ENCODE measurements around the gene PABPC1L2A. TPM values are rescaled to one million over a fixed set of nuclear protein-coding genes. Genes with fewer than 3 reads are reported as not detected.
A peak's percentile ranks its signal among the peaks of the same experiment; 100 is the strongest.
"Not testable (repeated sequence)": the region's sequence is repeated elsewhere in the genome, so short reads cannot be mapped to it uniquely, and the experiment has no call there.

Gene PABPC1L2A
- not detected for total RNA-seq
- not detected for polyA plus RNA-seq (ENCODE audit: insufficient read depth, low read depth, low replicate concordance)
- long read RNA-seq, donor 1: 0 reads
- long read RNA-seq, donor 2: 0 reads
- long read RNA-seq, donor 3: 0 reads
- long read RNA-seq, donor 4: 0 reads
- long read RNA-seq, donor 5: 0 reads
- long read RNA-seq, donor 6: 0 reads
- long read RNA-seq, donor 7: 0 reads
- long read RNA-seq, donor 8: 0 reads
- long read RNA-seq, donor 9: 0 reads
- long read RNA-seq, donor 10: 0 reads

DNA sequence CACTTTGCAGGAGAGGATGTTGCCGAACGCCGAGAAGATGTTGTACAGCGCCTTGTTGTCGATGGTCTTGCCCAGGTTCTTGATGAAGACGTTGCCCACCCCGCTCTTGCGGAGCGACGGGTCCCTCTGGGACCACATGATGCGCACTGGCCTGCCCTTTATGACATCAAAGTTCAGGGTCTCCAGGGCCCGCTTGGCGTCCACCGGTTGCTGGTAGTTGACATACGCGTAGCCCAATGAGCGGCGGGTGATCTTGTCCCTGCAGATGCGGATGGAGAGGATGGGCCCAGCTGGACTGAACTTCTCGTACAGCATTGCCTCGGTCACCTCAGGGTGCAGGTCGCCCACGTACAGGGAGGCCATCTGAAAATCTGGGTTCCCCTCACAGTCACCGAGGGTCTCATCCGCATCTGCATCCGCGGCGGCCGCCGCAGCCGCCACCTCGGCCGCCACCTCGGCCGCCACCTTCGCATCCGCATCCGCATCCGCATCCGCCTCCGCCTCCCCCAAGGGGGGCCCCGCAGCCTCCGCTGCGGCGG is at the start of gene PABPC1L2A:
Gene PABPC1L2A, minus strand, starts transcription at position 489 of the 539 bp plus-strand sequence. Its CDS starts 126 bp downstream, at position 363.
- DNase-seq; intact Hi-C loops (cut with DNase I); H3K27me3 ChIP-seq (ENCODE audit: control insufficient read depth, insufficient read depth, low read length); H3K9me3 ChIP-seq (ENCODE audit: control insufficient read depth in 2 of 3, insufficient read depth in 1 of 3, low read length in 3 of 3); H3K27ac ChIP-seq (ENCODE audit: low read depth in 2 of 2, low read length in 2 of 2); FAIRE-seq; H3K9ac ChIP-seq (ENCODE audit: low read length in 3 of 3); H3K4me3 ChIP-seq (ENCODE audit: low read length in 3 of 3); H3K36me3 ChIP-seq (ENCODE audit: control insufficient read depth in 2 of 3, insufficient read depth in 3 of 3, low read length in 3 of 3); H3K4me1 ChIP-seq (ENCODE audit: control insufficient read depth in 2 of 3, insufficient read depth in 2 of 3, low read depth in 1 of 3, low read length in 3 of 3): not testable (repeated sequence)

DNA sequence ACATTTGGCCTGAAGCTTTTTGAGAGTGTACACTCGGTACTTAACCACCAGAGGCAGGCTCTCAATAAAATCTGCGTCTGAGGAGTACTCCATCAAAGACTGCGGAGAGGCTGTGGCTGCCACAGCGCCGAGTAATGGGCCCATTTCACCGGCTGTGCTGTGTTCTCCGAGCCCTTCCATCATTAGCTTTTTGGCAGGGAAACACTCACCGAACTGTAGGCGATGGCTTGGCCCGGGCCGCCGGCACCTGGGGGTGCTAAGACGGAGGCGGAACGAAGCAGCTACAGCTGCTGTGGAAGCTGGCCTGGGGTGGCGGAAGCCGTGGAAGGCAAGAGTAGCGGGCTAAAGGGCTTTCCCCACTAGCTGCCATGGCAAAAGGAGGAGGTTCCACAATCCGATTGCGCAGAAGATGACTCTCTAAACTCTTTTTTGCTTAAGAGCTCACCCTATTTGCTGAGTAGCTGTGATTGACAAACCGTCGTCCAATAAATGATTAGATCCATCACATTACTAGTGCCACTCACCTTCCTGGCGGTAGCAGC is 48.5 kb upstream of the PABPC1L2A start:
- Histone ChIP-seq H3K9me3 (ENCODE audit: control insufficient read depth in 2 of 3, insufficient read depth in 1 of 3, low read length in 3 of 3) (no peaks in the 10 kb centered on the region), H3K4me1 (ENCODE audit: control insufficient read depth in 2 of 3, insufficient read depth in 2 of 3, low read depth in 1 of 3, low read length in 3 of 3) (no peaks in the 10 kb centered on the region), H3K4me3 (ENCODE audit: low read length in 3 of 3) (peak overlapping the region in 2 of 3 donors; percentile 34 to 35), H3K36me3 (ENCODE audit: control insufficient read depth in 2 of 3, insufficient read depth in 3 of 3, low read length in 3 of 3) (no peaks in the 10 kb centered on the region), H3K27me3 (ENCODE audit: control insufficient read depth, insufficient read depth, low read length) (no peaks in the 10 kb centered on the region), H3K27ac (ENCODE audit: low read depth in 2 of 2, low read length in 2 of 2) (no peak overlapping the region), H3K9ac (ENCODE audit: low read length in 3 of 3) (no peak overlapping the region)
- FAIRE-seq (no peak), DNase-seq (peak in 3 of 5 donors; percentile 25 to 54 (median 38))
- TF ChIP-seq, protein P1, sequence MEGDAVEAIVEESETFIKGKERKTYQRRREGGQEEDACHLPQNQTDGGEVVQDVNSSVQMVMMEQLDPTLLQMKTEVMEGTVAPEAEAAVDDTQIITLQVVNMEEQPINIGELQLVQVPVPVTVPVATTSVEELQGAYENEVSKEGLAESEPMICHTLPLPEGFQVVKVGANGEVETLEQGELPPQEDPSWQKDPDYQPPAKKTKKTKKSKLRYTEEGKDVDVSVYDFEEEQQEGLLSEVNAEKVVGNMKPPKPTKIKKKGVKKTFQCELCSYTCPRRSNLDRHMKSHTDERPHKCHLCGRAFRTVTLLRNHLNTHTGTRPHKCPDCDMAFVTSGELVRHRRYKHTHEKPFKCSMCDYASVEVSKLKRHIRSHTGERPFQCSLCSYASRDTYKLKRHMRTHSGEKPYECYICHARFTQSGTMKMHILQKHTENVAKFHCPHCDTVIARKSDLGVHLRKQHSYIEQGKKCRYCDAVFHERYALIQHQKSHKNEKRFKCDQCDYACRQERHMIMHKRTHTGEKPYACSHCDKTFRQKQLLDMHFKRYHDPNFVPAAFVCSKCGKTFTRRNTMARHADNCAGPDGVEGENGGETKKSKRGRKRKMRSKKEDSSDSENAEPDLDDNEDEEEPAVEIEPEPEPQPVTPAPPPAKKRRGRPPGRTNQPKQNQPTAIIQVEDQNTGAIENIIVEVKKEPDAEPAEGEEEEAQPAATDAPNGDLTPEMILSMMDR (IDR thresholded peaks at IDR 0.05; ENCODE audit: borderline replicate concordance, extremely low read depth, insufficient read depth): no peak
- intact Hi-C loops (cut with DNase I): no loop called here

DNA sequence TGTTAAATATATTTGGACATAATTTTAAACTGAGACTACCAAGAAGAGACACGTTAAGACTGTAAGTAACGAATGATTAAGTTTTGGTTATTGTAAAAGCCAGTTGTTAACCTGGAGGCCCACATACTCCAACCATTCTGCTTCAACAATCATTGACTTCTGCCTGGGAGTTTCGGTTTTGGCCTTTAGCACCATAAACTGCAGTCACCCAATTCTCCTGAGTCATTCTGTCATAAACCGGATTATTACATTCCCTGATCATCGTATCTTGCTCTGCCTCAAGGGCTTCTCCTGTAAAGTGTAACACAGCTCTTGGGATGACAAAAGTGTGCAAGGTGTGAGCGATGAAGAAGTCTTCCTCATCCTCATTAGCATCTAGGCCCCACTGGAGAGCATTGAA is 46.9 kb upstream of the PABPC1L2A start:
- DNase-seq: no peak
- Histone ChIP-seq H3K27me3 (ENCODE audit: control insufficient read depth, insufficient read depth, low read length) (no peaks in the 10 kb centered on the region), H3K36me3 (ENCODE audit: control insufficient read depth in 2 of 3, insufficient read depth in 3 of 3, low read length in 3 of 3) (no peaks in the 10 kb centered on the region), H3K4me3 (ENCODE audit: low read length in 3 of 3) (no peak overlapping the region), H3K4me1 (ENCODE audit: control insufficient read depth in 2 of 3, insufficient read depth in 2 of 3, low read depth in 1 of 3, low read length in 3 of 3) (no peaks in the 10 kb centered on the region), H3K9ac (ENCODE audit: low read length in 3 of 3) (no peak overlapping the region), H3K27ac (ENCODE audit: low read depth in 2 of 2, low read length in 2 of 2) (no peak overlapping the region), H3K9me3 (ENCODE audit: control insufficient read depth in 2 of 3, insufficient read depth in 1 of 3, low read length in 3 of 3) (no peaks in the 10 kb centered on the region)
- TF ChIP-seq, protein P1 (IDR thresholded peaks at IDR 0.05; ENCODE audit: borderline replicate concordance, extremely low read depth, insufficient read depth): no peak
- intact Hi-C loops (cut with DNase I): no loop called here
- no peak for FAIRE-seq

DNA sequence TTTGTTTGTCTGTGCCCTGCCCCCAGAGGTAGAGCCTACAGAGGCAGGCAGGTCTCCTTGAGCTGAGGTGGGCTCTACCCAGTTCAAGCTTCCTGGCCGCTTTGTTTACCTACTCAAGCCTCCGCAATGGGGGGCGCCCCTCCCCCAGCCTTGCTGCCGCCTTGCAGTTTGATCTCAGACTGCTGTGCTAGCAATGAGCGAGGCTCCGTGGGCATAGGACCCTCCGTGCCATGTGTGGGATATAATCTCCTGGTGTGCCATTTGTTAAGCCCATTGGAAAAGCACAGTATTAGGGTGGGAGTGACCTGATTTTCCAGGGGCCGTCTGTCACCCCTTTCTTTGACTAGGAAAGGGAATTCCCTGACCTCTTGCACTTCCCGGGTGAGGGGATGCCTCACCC is 20.2 kb upstream of the PABPC1L2A start:
- intact Hi-C loops (cut with DNase I); H3K27me3 ChIP-seq (ENCODE audit: control insufficient read depth, insufficient read depth, low read length); H3K9me3 ChIP-seq (ENCODE audit: control insufficient read depth in 2 of 3, insufficient read depth in 1 of 3, low read length in 3 of 3); H3K4me3 ChIP-seq (ENCODE audit: low read length in 3 of 3); FAIRE-seq; H3K27ac ChIP-seq (ENCODE audit: low read depth in 2 of 2, low read length in 2 of 2); H3K4me1 ChIP-seq (ENCODE audit: control insufficient read depth in 2 of 3, insufficient read depth in 2 of 3, low read depth in 1 of 3, low read length in 3 of 3); DNase-seq; H3K9ac ChIP-seq (ENCODE audit: low read length in 3 of 3); H3K36me3 ChIP-seq (ENCODE audit: control insufficient read depth in 2 of 3, insufficient read depth in 3 of 3, low read length in 3 of 3): not testable (repeated sequence)

DNA sequence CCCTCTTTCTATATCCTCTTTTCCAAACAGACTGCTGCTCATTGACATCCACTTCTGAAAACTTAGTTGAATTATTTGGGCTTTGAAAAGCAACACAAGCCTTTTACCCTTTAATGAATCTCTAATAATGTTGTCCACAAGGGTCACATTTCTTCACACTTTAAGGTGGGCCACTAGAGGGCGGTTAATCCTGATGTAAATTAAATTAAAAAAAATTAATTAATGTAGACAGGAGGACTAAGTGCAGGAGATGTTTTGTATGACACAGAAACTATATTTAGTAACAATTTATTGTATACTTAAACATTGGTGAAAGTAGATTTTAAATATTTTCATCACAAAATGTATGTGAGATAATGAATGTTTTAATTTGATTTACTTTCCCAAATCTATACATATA is 7.5 kb upstream of the PABPC1L2A start:
- H3K4me3 ChIP-seq (ENCODE audit: low read length in 3 of 3); H3K27me3 ChIP-seq (ENCODE audit: control insufficient read depth, insufficient read depth, low read length); DNase-seq; H3K9ac ChIP-seq (ENCODE audit: low read length in 3 of 3); H3K36me3 ChIP-seq (ENCODE audit: control insufficient read depth in 2 of 3, insufficient read depth in 3 of 3, low read length in 3 of 3); H3K27ac ChIP-seq (ENCODE audit: low read depth in 2 of 2, low read length in 2 of 2); H3K9me3 ChIP-seq (ENCODE audit: control insufficient read depth in 2 of 3, insufficient read depth in 1 of 3, low read length in 3 of 3); intact Hi-C loops (cut with DNase I); H3K4me1 ChIP-seq (ENCODE audit: control insufficient read depth in 2 of 3, insufficient read depth in 2 of 3, low read depth in 1 of 3, low read length in 3 of 3): not testable (repeated sequence)
- peak; percentile 84 for FAIRE-seq

DNA sequence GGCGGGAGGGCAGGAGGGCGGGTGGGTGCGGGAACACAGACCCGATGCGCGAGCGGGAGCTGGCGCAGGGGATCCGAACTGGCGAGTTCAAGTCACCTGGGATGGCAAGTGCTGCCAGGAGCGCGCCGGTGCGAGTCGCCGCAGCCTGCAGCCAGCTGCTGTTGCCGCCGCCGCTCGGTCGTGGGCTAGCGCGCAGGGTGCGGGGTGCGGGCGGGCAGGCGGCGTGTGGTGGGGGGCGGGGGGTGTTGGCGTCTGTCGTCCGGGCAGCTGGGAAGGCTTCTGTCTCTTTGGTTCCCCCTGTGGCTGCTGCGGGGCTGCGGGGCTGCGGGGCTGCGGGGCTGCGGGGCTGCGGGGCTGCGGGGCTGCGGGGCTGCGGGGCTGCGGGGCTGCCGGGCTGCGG is 572 bp upstream of the PABPC1L2A start:
- intact Hi-C loops (cut with DNase I); H3K9me3 ChIP-seq (ENCODE audit: control insufficient read depth in 2 of 3, insufficient read depth in 1 of 3, low read length in 3 of 3); H3K27me3 ChIP-seq (ENCODE audit: control insufficient read depth, insufficient read depth, low read length); H3K4me3 ChIP-seq (ENCODE audit: low read length in 3 of 3); H3K4me1 ChIP-seq (ENCODE audit: control insufficient read depth in 2 of 3, insufficient read depth in 2 of 3, low read depth in 1 of 3, low read length in 3 of 3); H3K27ac ChIP-seq (ENCODE audit: low read depth in 2 of 2, low read length in 2 of 2); H3K9ac ChIP-seq (ENCODE audit: low read length in 3 of 3); FAIRE-seq; DNase-seq; H3K36me3 ChIP-seq (ENCODE audit: control insufficient read depth in 2 of 3, insufficient read depth in 3 of 3, low read length in 3 of 3): not testable (repeated sequence)

DNA sequence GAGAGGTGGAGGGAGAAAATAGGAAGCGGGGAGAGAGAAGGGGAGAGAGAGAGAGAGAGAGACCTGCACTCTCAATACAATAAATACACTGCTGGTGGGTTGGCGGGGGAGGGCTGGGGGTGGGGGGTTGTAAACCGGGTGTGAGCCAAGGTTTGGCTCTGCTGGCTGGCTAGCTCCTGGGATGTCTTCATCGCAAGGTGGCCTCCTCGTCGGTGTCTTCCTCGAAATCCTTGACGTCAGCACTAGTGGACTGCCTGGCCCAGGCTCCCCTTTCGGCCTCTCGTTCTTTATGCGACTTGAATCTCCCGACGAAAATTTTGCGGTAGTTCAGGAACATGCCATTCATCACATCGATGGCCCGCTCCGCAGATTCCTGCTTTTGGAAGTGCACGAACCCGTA is 715 bp downstream of the PABPC1L2A start:
- intact Hi-C loops (cut with DNase I); DNase-seq; H3K9ac ChIP-seq (ENCODE audit: low read length in 3 of 3); H3K27ac ChIP-seq (ENCODE audit: low read depth in 2 of 2, low read length in 2 of 2); H3K9me3 ChIP-seq (ENCODE audit: control insufficient read depth in 2 of 3, insufficient read depth in 1 of 3, low read length in 3 of 3); H3K36me3 ChIP-seq (ENCODE audit: control insufficient read depth in 2 of 3, insufficient read depth in 3 of 3, low read length in 3 of 3); H3K27me3 ChIP-seq (ENCODE audit: control insufficient read depth, insufficient read depth, low read length); H3K4me1 ChIP-seq (ENCODE audit: control insufficient read depth in 2 of 3, insufficient read depth in 2 of 3, low read depth in 1 of 3, low read length in 3 of 3); FAIRE-seq; H3K4me3 ChIP-seq (ENCODE audit: low read length in 3 of 3): not testable (repeated sequence)

Data from kidney (tissue), 22 donors.